ENCODE measurements around the gene BAZ1B. TPM values are rescaled to one million over a fixed set of nuclear protein-coding genes. Genes with fewer than 3 reads are reported as not detected.
"Not testable (repeated sequence)": the region's sequence is repeated elsewhere in the genome, so short reads cannot be mapped to it uniquely, and the experiment has no call there.

The BAZ1B gene
- total RNA-seq, 2 donors from 2014 or later, result 28.3 to 32.3 TPM

DNA sequence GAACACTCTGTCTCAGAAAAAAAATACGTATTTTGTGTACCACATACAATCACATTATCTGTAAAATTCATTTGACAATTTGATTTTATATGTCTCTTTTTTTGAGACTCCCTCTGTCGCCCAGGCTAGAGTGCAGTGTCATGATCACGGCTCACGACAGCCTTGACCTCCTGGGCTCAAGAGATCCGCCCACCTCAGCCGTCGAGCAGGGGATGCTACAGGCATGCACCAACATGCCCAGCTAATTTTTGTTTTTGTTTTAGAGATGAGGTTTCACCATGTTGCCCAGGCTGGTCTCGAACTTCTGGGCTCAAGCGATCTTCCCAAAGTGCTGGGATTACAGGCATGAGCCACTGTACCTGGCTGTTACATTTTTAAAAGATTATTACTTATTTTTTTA is 11.6 kb upstream of the BAZ1B start:
- Histone ChIP-seq H3K27ac (no peak overlapping the region), H3K9me3 (no peaks in the 10 kb centered on the region), H3K27me3 (no peaks in the 10 kb centered on the region), H3K4me3 (no peak overlapping the region), H3K4me1 (no peaks in the 10 kb centered on the region), H3K36me3 (replicated peaks in 1 of 2; ENCODE audit: insufficient read depth in 1 of 2, low read depth in 2 of 2) (peaks cover 4 to 16% of the 10 kb centered on the region in 2 donors)
- TF ChIP-seq, protein P1, sequence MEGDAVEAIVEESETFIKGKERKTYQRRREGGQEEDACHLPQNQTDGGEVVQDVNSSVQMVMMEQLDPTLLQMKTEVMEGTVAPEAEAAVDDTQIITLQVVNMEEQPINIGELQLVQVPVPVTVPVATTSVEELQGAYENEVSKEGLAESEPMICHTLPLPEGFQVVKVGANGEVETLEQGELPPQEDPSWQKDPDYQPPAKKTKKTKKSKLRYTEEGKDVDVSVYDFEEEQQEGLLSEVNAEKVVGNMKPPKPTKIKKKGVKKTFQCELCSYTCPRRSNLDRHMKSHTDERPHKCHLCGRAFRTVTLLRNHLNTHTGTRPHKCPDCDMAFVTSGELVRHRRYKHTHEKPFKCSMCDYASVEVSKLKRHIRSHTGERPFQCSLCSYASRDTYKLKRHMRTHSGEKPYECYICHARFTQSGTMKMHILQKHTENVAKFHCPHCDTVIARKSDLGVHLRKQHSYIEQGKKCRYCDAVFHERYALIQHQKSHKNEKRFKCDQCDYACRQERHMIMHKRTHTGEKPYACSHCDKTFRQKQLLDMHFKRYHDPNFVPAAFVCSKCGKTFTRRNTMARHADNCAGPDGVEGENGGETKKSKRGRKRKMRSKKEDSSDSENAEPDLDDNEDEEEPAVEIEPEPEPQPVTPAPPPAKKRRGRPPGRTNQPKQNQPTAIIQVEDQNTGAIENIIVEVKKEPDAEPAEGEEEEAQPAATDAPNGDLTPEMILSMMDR (IDR thresholded peaks at IDR 0.05), result no peak
- no peak for TF ChIP-seq POLR2A (IDR thresholded peaks at IDR 0.05)
- intact Hi-C loops (cut with DNase I), result no loop called here
- ATAC-seq (no peak), DNase-seq (no peak)
- 86 to 91% methylated on average over 9 of the region's 9 CpGs for WGBS, 2 donors

DNA sequence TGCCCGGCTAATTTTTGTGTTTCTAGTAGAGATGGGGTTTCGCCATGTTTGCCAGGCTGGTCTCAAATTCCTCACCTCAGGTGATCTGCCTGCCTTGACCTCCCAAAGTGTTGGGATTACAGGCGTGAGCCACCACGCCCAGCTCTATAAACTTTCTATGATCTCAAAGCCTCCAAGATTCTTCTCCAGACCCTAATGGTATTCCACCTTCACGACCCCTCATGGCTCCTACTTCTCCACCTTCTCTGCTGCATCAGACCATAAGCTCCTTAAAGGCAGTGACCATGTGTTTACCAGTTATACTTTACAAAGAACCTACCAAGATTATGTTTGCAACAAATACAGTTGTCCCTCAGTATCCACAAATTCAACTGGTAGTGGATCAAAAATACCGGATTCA is 10.1 kb upstream of the BAZ1B start:
- H3K4me3 ChIP-seq, result no peak overlapping the region
- no peaks in the 10 kb centered on the region for H3K4me1 ChIP-seq
- no peak for ATAC-seq
- peaks cover 4 to 7% of the 10 kb centered on the region in 2 donors for H3K36me3 ChIP-seq (replicated peaks in 1 of 2; ENCODE audit: insufficient read depth in 1 of 2, low read depth in 2 of 2)
- DNase-seq, result no peak
- 97 to 99% methylated on average over 6 of the region's 6 CpGs for WGBS, 2 donors
- TF ChIP-seq, protein P1 (IDR thresholded peaks at IDR 0.05), result no peak
- no peak for TF ChIP-seq POLR2A (IDR thresholded peaks at IDR 0.05)
- H3K27me3 ChIP-seq, result no peaks in the 10 kb centered on the region
- intact Hi-C loops (cut with DNase I), result no loop called here
- no peaks in the 10 kb centered on the region for H3K9me3 ChIP-seq
- no peak overlapping the region for H3K27ac ChIP-seq

DNA sequence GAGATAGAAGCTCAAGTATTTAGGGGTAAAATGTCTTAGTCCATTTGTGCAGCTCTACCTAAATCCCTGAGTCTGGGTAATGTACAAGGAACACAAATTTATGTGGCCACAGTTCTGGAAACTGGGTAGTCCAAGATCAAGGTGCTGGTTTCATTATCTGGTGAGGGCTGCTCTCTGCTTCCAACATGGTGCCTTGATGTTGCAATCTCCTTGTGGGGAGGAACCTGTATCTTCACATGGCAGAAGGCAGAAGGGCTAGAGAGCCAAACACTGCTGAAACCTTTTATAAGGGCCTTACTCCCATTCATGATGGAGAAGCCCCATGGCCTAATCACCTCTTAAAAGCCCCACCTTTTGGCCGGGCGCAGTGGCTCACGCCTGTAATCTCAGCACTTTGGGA is 8.7 kb upstream of the BAZ1B start:
- TF ChIP-seq, protein P1 (IDR thresholded peaks at IDR 0.05), result no peak
- no peak for TF ChIP-seq POLR2A (IDR thresholded peaks at IDR 0.05)
- Histone ChIP-seq H3K27ac (no peak overlapping the region), H3K4me1 (no peaks in the 10 kb centered on the region), H3K27me3 (no peaks in the 10 kb centered on the region), H3K9me3 (no peaks in the 10 kb centered on the region), H3K36me3 (replicated peaks in 1 of 2; ENCODE audit: insufficient read depth in 1 of 2, low read depth in 2 of 2) (no peaks in the 10 kb centered on the region), H3K4me3 (no peak overlapping the region)
- intact Hi-C loops (cut with DNase I), result no loop called here
- 100% methylated on average over 3 of the region's 3 CpGs for WGBS, 2 donors
- DNase-seq (no peak), ATAC-seq (no peak)

DNA sequence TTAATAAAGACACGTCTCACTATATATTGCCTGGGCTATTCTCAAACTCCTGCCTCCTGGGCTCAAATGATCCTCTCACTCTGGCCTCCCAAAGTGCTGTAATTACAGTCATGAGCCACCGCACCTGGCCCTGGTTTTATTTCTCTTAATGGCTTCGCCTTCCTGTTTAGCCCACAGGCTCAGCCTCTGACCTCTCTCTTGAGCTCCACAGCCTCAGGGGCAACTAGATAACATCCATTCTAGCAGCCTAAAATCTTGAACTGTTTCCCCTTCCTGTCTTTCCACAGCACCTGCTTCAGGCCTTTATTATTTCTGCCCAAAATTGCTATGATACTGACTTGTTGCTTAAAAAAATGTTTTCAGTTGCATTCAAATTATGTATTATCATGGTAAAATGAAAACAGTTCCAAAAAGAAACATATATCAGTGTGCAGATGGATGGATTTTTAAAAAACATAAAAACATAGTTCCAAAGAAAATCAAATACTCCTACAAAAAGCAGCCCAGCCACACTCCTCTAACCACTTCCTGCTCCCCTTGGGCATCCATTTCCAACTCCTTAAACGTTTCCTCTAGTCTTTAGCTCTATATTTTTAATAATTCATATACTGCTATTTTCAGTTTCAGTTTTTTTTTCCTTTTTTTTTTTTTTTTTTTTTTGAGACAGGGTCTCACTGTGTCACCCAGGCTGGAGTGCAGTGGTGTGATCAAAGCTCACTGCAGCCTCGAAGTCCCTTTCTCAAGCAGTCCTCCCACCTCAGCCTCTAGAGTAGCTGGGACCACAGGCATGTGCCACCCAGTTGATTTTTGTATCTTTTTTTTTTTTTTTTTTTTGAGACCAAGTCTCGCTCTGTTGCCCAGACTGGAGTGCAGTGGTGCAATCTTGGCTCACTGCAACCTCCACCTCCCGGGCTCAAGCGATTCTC is 5.1 kb upstream of the BAZ1B start:
- no peak for TF ChIP-seq POLR2A (IDR thresholded peaks at IDR 0.05)
- TF ChIP-seq, protein P1 (IDR thresholded peaks at IDR 0.05), result no peak
- ATAC-seq, result no peak
- peaks cover 9% of the 10 kb centered on the region for H3K4me1 ChIP-seq
- H3K27ac ChIP-seq, result no peak overlapping the region
- no peak overlapping the region for H3K4me3 ChIP-seq
- intact Hi-C loops (cut with DNase I), result no loop called here
- WGBS, 2 donors, result 74 to 91% methylated on average over 8 of the region's 8 CpGs
- no peak for DNase-seq
- no peaks in the 10 kb centered on the region for H3K27me3 ChIP-seq
- no peaks in the 10 kb centered on the region for H3K9me3 ChIP-seq
- H3K36me3 ChIP-seq (replicated peaks in 1 of 2; ENCODE audit: insufficient read depth in 1 of 2, low read depth in 2 of 2), result no peaks in the 10 kb centered on the region

DNA sequence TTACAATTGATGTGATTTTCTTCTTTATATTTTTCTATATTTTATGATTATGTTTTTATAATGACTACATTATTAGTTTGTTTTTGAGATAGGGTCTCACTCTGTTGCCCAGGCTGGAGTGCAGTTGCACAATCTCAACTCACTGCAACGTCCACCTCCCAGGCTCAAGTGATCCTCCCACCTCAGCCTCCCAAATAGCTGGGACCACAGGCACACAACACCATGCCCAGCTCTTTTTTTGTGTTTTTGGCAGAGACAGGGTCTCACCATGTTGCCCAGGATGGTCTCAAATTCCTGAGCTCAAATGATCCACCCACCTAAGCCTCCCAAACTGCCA is 4.0 kb upstream of the BAZ1B start:
- ATAC-seq; H3K9me3 ChIP-seq; H3K4me1 ChIP-seq; intact Hi-C loops (cut with DNase I); H3K36me3 ChIP-seq (replicated peaks in 1 of 2; ENCODE audit: insufficient read depth in 1 of 2, low read depth in 2 of 2); H3K27ac ChIP-seq; DNase-seq; H3K27me3 ChIP-seq; H3K4me3 ChIP-seq: not testable (repeated sequence)
- WGBS, 2 donors, result 57 to 58% methylated on average over 1 of the region's 1 CpG

All from body of pancreas (tissue), 4 donors.